Measurements from ENCODE around the gene ZAR1L.
A peak's percentile ranks its signal among the peaks of the same experiment; 100 is the strongest.
"Not testable (repeated sequence)": the region's sequence is repeated elsewhere in the genome, so short reads cannot be mapped to it uniquely, and the experiment has no call there.

The ZAR1L gene

GRCh38 chr13:32315238-32316027 lies at the start of gene ZAR1L, which contains the start of gene BRCA2:
TSS of gene ZAR1L (minus strand) at chr13:32315363. CDS start at chr13:32311925, 3,438 bp downstream.
TSS of gene BRCA2 (plus strand) at chr13:32315508. CDS start at chr13:32316461, 953 bp downstream.
- DNase-seq = peak; percentile 92

GRCh38 chr13:32362574-32362973 lies 47.4 kb upstream of the ZAR1L start:
- DNase-seq = no peak

- DNase-seq = not testable (repeated sequence)
Observed at GRCh38 chr13:32355935-32356334, 40.8 kb upstream of the ZAR1L start.

- DNase-seq = no peak
Observed at GRCh38 chr13:32354040-32354439, 38.9 kb upstream of the ZAR1L start.

- not testable (repeated sequence) for DNase-seq
Observed at GRCh38 chr13:32350839-32351441, 35.8 kb upstream of the ZAR1L start.

GRCh38 chr13:32347651-32348050 lies 32.5 kb upstream of the ZAR1L start:
- DNase-seq = no peak

GRCh38 chr13:32340914-32341313 lies 25.8 kb upstream of the ZAR1L start:
- DNase-seq = no peak

GRCh38 chr13:32334671-32335070 lies 19.5 kb upstream of the ZAR1L start:
- DNase-seq = peak; percentile 15

- DNase-seq = peak; percentile 79
Observed at GRCh38 chr13:32330441-32330840, 15.3 kb upstream of the ZAR1L start.

GRCh38 chr13:32323912-32324311 lies 8.7 kb upstream of the ZAR1L start:
- peak; percentile 80 for DNase-seq

GRCh38 chr13:32320528-32320927 lies 5.4 kb upstream of the ZAR1L start:
- DNase-seq = no peak

- DNase-seq = no peak
Observed at GRCh38 chr13:32317716-32318465, 2.7 kb upstream of the ZAR1L start.

- DNase-seq = no peak
Observed at GRCh38 chr13:32316501-32316900, 1.3 kb upstream of the ZAR1L start.

- no peak for DNase-seq
Observed at GRCh38 chr13:32316028-32316339, 821 bp upstream of the ZAR1L start.

GRCh38 chr13:32314271-32315237 lies 609 bp downstream of the ZAR1L start:
- DNase-seq = peak; percentile 61

- no peak for DNase-seq
Observed at GRCh38 chr13:32311188-32311897, 3.8 kb downstream of the ZAR1L start.

GRCh38 chr13:32310134-32310706 lies 4.9 kb downstream of the ZAR1L start:
- DNase-seq = peak; percentile 44

GRCh38 chr13:32309312-32310133 lies 5.6 kb downstream of the ZAR1L start:
- DNase-seq = no peak

GRCh38 chr13:32305646-32306045 lies 9.5 kb downstream of the ZAR1L start:
- no peak for DNase-seq

GRCh38 chr13:32302461-32302860 lies 12.7 kb downstream of the ZAR1L start:
- no peak for DNase-seq

- DNase-seq = no peak
Observed at GRCh38 chr13:32300920-32301319, 14.2 kb downstream of the ZAR1L start.

Measured in fibroblast of skin of right biceps (primary cell).